Measurements from ENCODE around the gene PIAS4.
"Not testable (repeated sequence)": the region's sequence is repeated elsewhere in the genome, so short reads cannot be mapped to it uniquely, and the experiment has no call there.

Gene PIAS4

DNA sequence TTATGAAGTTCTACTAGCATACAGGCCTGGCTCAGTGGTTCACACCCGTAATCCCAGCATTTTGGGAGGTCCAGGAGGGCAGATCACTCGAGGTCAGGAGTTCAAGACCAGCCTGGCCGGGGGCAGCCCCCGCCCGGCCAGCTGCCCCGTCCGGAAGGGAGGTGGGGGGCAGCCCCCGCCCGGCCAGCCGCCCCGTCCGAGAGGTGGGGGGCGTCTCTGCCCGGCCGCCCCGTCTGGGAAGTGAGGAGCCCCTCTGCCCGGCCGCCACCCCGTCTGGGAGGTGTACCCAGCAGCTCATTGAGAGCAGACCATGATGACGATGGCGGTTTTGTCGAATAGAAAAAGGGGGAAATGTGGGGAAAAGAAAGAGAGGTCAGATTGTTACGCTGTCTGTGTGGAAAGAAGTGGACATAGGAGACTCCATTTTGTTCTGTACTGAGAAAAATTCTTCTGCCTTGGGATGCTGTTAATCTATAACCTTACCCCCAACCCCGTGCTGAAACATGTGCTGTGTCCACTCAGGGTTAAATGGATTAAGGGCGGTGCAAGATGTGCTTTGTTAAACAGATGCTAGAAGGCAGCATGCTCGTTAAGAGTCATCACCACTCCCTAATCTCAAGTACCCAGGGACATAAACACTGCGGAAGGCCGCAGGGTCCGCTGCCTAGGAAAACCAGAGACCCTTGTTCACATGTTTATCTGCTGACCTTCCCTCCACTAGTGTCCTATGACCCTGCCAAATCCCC is 8.7 kb upstream of the PIAS4 start:
- DNase-seq: not testable (repeated sequence)

DNA sequence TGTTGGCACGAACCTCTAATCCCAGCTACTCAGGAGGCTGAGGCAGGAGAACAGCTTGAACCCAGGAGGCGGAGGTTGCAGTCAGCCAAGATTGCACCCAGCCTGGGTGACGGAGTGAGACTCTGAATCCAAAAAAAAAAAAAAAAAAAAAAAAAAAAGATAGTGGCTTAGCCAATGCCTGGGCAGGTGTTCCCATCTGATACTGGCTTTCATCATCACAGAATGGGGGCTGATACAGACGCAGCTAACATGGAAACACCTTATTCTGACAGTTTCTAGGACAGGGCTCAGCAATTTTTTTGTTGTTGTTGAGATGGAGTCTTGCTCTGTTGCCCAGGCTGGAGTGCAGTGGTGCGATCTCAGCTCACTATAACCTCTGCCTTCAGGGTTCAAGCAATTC is 6.7 kb upstream of the PIAS4 start:
- DNase-seq: not testable (repeated sequence)

GRCh38 chr19:4005436-4005835 is 2.1 kb upstream of the PIAS4 start:
- DNase-seq: not testable (repeated sequence)

DNA sequence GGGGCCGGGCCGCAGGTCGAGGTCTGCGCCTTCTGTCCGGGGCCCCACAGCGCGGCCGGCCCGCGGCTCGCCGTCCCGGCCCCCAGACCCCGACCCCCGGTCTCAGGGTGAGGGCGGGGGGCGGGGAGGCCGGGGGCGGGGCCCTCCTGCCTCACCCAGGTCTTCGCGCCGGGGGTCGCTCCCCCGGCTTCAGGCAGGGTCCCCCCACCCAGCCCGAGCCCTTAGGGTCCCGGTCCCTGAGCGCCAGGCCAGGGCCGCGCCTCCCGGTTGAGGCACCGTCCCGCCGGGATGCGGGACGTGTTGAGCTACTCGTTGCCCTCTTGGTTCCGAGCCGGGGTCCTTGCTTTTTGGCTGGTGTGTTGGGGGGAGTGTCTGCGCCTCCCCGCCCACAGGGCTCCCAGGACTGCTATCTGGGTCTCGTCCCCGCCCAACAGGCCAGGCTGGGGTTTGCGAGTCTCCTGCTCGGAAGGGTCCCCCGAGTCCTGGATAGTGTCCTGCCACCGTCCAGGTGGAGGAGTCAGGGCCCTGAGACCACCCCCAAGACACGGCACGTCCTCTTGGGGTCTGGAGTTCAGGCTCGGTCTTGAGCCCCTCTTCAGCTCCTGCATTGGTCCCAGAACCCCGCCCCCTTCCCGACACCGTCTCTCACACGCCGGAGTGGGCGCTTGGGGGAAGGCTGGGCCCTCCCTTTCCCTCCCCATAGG is 452 bp downstream of the PIAS4 start:
- no peak for DNase-seq

- no peak for DNase-seq
Measured at GRCh38 chr19:4009990-4010807, 2.7 kb downstream of the PIAS4 start.

DNA sequence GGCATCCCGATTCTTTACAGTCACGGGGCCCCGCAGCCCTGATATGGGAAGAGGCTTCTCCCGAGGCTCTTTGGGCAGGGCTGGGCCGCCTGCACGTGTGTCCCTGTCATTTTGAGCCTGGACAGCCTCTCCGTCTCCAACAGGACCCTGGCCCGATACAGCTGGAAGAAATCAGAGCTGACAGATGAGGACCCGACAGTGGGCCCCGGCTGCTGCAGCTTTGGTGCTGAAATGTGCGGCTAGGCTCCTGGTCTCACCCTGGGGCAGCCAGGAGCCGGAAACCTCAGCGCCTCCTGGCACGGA is 3.2 kb downstream of the PIAS4 start:
- no peak for DNase-seq

DNA sequence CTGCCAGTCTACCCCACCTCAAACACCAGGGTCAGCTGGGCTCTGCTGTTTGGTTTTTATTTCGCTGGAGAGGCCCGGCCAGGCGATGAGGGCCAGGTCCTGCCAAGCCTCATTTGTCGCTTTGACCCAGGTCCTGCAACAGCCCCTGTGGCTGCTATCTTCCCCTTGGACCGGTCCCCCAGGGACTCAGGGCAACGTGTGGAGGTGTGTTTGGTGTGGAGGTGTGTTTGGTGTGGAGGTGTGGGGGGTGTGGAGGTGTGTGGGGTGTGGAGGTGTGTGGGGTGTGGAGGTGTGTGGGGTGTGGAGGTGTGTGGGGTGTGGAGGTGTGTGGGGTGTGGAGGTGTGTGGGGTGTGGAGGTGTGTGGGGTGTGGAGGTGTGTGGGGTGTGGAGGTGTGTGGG is 3.9 kb downstream of the PIAS4 start:
- not testable (repeated sequence) for DNase-seq

- DNase-seq: no peak
Measured at GRCh38 chr19:4012092-4012974, 4.8 kb downstream of the PIAS4 start.

DNA sequence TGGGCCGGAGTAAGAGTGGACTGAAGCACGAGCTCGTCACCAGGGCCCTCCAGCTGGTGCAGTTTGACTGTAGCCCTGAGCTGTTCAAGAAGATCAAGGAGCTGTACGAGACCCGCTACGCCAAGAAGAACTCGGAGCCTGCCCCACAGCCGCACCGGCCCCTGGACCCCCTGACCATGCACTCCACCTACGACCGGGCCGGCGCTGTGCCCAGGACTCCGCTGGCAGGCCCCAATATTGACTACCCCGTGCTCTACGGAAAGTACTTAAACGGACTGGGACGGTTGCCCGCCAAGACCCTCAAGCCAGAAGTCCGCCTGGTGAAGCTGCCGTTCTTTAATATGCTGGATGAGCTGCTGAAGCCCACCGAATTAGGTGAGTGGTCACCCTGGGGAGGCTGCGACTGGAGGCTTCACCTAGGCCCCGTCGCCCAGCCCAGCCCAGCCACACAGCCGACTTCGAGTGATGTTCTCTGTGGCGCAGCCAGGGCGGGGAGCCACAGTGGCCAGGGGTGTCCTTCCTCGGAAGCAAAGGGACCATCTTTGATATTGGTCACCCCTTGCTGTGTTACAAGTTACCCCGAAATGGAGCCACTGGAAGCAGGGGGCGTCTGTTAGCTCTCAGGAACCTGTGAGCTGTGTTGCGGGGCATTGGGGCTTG is 5.6 kb downstream of the PIAS4 start:
- DNase-seq: no peak

- no peak for DNase-seq
Measured at GRCh38 chr19:4013886-4014540, 6.5 kb downstream of the PIAS4 start.

- peak; percentile 45 for DNase-seq
Measured at GRCh38 chr19:4014541-4015491, 7.3 kb downstream of the PIAS4 start.

GRCh38 chr19:4015705-4016402 is 8.3 kb downstream of the PIAS4 start:
- no peak for DNase-seq

- DNase-seq: no peak
Measured at GRCh38 chr19:4016486-4016885, 8.9 kb downstream of the PIAS4 start.

DNA sequence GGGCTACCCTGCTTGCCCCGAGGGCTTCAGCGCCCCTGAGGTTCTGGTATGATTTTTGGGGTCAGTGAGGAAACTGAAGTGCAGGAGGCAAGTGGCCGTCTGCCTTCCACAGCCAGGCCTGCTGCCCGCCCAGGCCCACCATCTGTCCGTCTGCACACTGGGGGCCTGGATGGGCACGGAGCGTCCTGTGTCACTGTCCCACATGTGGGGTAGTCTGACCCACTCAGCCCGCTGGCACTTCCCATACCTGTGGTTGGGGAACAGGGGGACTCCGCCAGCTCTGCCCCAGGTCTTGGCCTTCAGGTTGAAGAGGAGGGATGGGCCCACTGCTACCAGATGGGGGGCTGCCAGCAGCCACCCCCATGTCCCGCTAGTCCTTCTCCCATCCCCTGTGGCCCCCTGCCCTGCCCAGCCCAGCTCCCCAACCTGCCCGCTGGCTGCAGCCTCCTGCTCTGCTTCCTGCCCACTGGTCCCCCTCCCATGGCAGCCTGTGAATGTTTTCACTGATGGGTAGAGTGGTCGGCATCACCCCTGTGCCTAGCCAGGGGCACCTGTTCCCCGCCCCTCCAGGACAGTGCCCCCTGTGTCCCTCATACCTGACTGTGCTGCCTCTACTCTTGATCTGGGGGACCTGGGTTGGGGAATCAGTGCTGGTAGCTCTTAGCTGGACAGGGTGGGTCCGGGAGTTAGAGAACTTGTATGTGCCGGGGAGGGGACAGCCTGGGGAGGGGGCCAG is 9.5 kb downstream of the PIAS4 start:
- no peak for DNase-seq

GRCh38 chr19:4018140-4018613 is 10.6 kb downstream of the PIAS4 start:
- DNase-seq: no peak

GRCh38 chr19:4018775-4019504 is 11.4 kb downstream of the PIAS4 start:
- DNase-seq: no peak

DNA sequence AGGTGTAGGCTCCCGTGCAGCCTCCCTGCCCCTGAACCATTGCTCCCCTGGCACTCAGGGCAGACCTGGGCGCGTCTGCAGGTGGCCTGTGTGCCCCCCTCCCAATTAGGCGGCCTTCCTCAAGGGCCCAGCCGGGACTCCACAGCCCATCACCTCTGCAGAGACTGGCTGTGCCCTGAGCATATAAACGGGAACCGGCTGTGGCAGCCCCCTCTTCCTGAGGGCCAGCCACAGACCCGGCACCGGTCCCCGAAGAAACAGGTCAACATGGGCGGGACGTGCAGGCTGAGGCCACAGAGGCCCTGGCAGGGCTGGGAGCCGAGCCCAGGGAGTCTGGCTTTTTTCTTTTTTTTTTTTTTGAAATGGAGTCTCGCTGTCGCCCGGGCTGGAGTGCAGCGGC is 12.0 kb downstream of the PIAS4 start:
- DNase-seq: no peak

Measured in activated naive CD4-positive, alpha-beta T cell treated with anti-CD3 and anti-CD28 coated beads, Interleukin-2, amount 50 U/mL, for 16 hours (primary cell).